HUDEP-2 (cell line): ENCODE results near the gene LMCD1.

Experiments
- DNase-seq, 76 experiments: peaks; one replicate each; lab custom pipeline; 2025; ENCODE audit not compliant: unreplicated experiment in 76 of 76; lab: John Stamatoyannopoulos, UW

Gene LMCD1

GRCh38 chr3:8530581-8530980 is 29.0 kb downstream of the LMCD1 start:
- no peak for DNase-seq

GRCh38 chr3:8532251-8532871 is 30.7 kb downstream of the LMCD1 start:
- no peak for DNase-seq

GRCh38 chr3:8536096-8537056 is 34.8 kb downstream of the LMCD1 start:
- DNase-seq: no peak

- no peak for DNase-seq
Measured at GRCh38 chr3:8537440-8537839, 35.8 kb downstream of the LMCD1 start.

GRCh38 chr3:8538223-8538622 is 36.6 kb downstream of the LMCD1 start:
- DNase-seq: no peak

- no peak for DNase-seq
Measured at GRCh38 chr3:8538913-8539312, 37.3 kb downstream of the LMCD1 start.

- no peak for DNase-seq
Measured at GRCh38 chr3:8539419-8539818, 37.8 kb downstream of the LMCD1 start.

GRCh38 chr3:8540456-8540855 is 38.8 kb downstream of the LMCD1 start:
- DNase-seq: no peak

GRCh38 chr3:8541486-8541885 is 39.9 kb downstream of the LMCD1 start:
- no peak for DNase-seq

- no peak for DNase-seq
Measured at GRCh38 chr3:8542190-8543135, 40.8 kb downstream of the LMCD1 start.

- no peak for DNase-seq
Measured at GRCh38 chr3:8546609-8547008, 45.0 kb downstream of the LMCD1 start.

GRCh38 chr3:8548502-8549275 is 47.1 kb downstream of the LMCD1 start:
- DNase-seq: no peak

GRCh38 chr3:8549354-8549753 is 47.7 kb downstream of the LMCD1 start:
- no peak for DNase-seq

GRCh38 chr3:8550611-8551010 is 49.0 kb downstream of the LMCD1 start:
- DNase-seq: no peak

- no peak for DNase-seq
Measured at GRCh38 chr3:8552223-8552762, 50.7 kb downstream of the LMCD1 start.

- DNase-seq: no peak
Measured at GRCh38 chr3:8553405-8553804, 51.8 kb downstream of the LMCD1 start.

- no peak for DNase-seq
Measured at GRCh38 chr3:8554696-8555095, 53.1 kb downstream of the LMCD1 start.

- no peak for DNase-seq
Measured at GRCh38 chr3:8555113-8555661, 53.6 kb downstream of the LMCD1 start.

- no peak for DNase-seq
Measured at GRCh38 chr3:8555725-8556472, 54.3 kb downstream of the LMCD1 start.
